HG03571 (cell line): Measurements from ENCODE around the gene NDUFB6.
"Not testable (repeated sequence)": the region's sequence is repeated elsewhere in the genome, so short reads cannot be mapped to it uniquely, and the experiment has no call there.

Source experiments
- ATAC-seq: cut with Tn5 transposase; IDR thresholded peaks from one replicate; pipeline ENCODE4 v1.9.1; 2021; ENCODE audit not compliant: unreplicated experiment

Gene NDUFB6

GRCh38 chr9:32524892-32525708 is 47.9 kb downstream of the NDUFB6 start:
- no peak for ATAC-seq

DNA sequence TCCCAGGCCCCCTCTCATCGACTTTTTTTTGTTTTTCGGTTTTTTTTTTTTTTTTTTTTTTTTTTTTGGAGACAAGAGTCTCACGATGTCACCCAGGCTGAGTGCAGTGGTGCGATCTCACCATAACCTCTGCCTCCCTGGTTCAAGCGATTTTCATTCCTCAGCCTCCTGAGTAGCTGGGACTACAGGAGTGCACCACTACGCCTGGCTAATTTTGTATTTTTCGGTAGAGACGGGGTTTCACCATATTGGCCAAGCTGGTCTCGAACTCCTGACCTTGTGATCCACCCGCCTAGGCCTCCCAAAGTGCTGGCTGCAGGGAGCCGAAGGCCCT is 48.4 kb downstream of the NDUFB6 start:
- ATAC-seq: not testable (repeated sequence)

- no peak for ATAC-seq
Measured at GRCh38 chr9:32523910-32524309, 49.0 kb downstream of the NDUFB6 start.

- no peak for ATAC-seq
Measured at GRCh38 chr9:32518276-32518675, 54.7 kb downstream of the NDUFB6 start.

DNA sequence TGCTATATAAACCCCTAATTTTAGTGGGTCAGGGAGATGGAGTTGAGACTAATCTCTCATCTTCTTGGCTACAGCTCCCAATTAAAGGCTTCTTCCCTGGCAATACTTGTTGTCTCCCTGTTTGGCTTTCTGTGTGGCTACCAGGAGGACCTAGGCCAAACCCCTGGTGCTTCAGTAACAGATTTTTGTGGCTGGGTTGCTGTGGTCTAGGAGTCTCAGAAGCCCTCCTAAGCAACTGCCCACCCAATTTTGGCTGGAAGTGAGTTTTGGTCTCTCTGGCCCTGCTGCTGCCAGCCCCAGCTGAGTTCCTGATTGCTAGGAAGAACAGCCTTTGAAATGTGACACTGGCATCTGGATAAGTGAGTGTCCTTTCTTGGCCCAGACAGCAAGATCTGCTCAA is 56.7 kb downstream of the NDUFB6 start:
- ATAC-seq: no peak

- no peak for ATAC-seq
Measured at GRCh38 chr9:32508728-32509127, 64.2 kb downstream of the NDUFB6 start.

DNA sequence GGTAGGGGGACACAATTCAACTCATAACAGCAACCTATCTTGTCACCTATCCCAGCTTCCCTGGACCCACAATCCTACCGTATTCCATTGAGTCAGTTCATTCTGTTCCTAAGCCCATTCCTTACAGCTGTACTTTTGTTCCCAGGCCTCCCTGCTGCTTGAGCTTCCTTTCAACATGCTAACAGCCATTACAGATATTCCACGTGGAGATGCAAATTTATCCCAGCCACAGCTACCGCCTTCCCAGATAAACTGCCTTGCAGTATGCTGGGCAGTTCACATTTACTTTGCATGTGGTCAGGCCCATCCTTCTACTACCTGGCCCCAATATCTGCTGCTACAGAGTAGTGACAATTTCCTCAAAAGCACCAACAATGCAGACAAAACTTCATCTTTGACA is 70.0 kb downstream of the NDUFB6 start:
- no peak for ATAC-seq
